Measurements from ENCODE around the gene ASF1B.

Gene ASF1B

GRCh38 chr19:14112809-14113385, 23.5 kb downstream of the ASF1B start:
- Mint-ChIP-seq H3K4me1 (peaks cover 48% of the 10 kb centered on the region), H3K27ac (peak overlapping the region; percentile 92 to 96 (median 94)), H3K27me3 (ENCODE audit: low read depth) (no peaks in the 10 kb centered on the region), H3K4me3 (peak overlapping the region; percentile 58 to 76 (median 69)), H3K36me3 (ENCODE audit: low read depth) (peaks cover 4% of the 10 kb centered on the region), H3K9me3 (no peaks in the 10 kb centered on the region)
- TF ChIP-seq CTCF (IDR thresholded peaks at IDR 0.05; ENCODE audit: unreplicated experiment in 3 of 3), result no peak

GRCh38 chr19:14112051-14112808, 24.2 kb downstream of the ASF1B start:
- Mint-ChIP-seq H3K36me3 (ENCODE audit: low read depth) (peaks cover 7% of the 10 kb centered on the region), H3K27ac (peak overlapping the region; percentile 92 to 96 (median 94)), H3K9me3 (no peaks in the 10 kb centered on the region), H3K4me3 (peak overlapping the region; percentile 58 to 76 (median 69)), H3K4me1 (peaks cover 46% of the 10 kb centered on the region), H3K27me3 (ENCODE audit: low read depth) (no peaks in the 10 kb centered on the region)
- no peak for TF ChIP-seq CTCF (IDR thresholded peaks at IDR 0.05; ENCODE audit: unreplicated experiment in 3 of 3)

DNA sequence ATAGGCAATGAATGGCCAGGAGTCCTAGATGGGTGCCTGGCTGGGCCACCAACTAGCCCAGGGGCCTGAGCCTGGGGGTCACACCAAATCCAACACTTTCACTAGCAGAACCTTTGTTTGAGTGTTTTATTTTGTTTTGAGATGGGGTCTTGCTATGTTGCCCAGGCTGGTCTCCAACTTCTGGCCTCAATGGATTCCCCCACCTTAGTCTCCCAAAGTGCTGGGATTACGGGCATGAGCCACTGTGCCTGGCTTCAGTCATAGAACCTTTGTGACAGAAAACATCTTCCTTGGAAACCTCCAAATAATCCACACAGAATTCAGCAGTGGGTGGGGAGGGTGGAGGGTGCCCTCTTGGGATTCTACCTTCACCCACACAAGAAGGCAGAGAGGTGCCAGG, 24.9 kb downstream of the ASF1B start:
- Mint-ChIP-seq H3K36me3 (ENCODE audit: low read depth) (peaks cover 11% of the 10 kb centered on the region), H3K27me3 (ENCODE audit: low read depth) (no peaks in the 10 kb centered on the region), H3K4me3 (no peak overlapping the region), H3K27ac (peak overlapping the region in 2 of 3 experiments; percentile 33 to 62), H3K9me3 (no peaks in the 10 kb centered on the region), H3K4me1 (peaks cover 46% of the 10 kb centered on the region)
- TF ChIP-seq CTCF (IDR thresholded peaks at IDR 0.05; ENCODE audit: unreplicated experiment in 3 of 3), result no peak

DNA sequence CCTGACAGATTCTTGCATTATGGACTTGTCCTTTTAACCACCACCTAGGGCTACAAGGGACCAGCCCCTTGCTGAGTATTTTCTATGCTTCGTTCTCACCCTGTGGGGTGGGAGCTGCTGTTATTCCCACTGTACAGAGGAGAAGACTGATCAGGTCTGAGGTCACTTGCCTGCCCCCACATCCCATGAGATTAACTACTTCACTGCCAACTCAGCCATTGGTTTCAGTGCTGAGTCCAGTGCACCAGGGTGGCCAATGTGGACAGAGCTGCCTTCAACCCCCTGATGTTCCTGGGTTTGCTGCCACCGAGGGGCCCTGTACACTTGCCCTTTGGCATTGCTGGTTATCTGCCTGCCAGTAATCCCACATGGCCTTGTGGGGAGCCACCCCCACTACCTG, 25.7 kb downstream of the ASF1B start:
- peak overlapping the region in 1 of 3 experiments; percentile 24 for H3K4me3 Mint-ChIP-seq
- peaks cover 38% of the 10 kb centered on the region for H3K4me1 Mint-ChIP-seq
- H3K27me3 Mint-ChIP-seq (ENCODE audit: low read depth), result no peaks in the 10 kb centered on the region
- peaks cover 19% of the 10 kb centered on the region for H3K36me3 Mint-ChIP-seq (ENCODE audit: low read depth)
- H3K27ac Mint-ChIP-seq, result peak overlapping the region in 2 of 3 experiments; percentile 62 to 84
- TF ChIP-seq CTCF (IDR thresholded peaks at IDR 0.05; ENCODE audit: unreplicated experiment in 3 of 3), result no peak
- no peaks in the 10 kb centered on the region for H3K9me3 Mint-ChIP-seq

GRCh38 chr19:14107581-14108461, 28.6 kb downstream of the ASF1B start:
- H3K4me3 Mint-ChIP-seq, result no peak overlapping the region

More at GRCh38 chr19:14107581-14108461, 28.6 kb downstream of the ASF1B start:
- Mint-ChIP-seq H3K9me3 (no peaks in the 10 kb centered on the region), H3K36me3 (ENCODE audit: low read depth) (peaks cover 29% of the 10 kb centered on the region), H3K27me3 (ENCODE audit: low read depth) (no peaks in the 10 kb centered on the region), H3K27ac (peak overlapping the region in 1 of 3 experiments; percentile 40), H3K4me1 (peaks cover 15% of the 10 kb centered on the region)
- no peak for TF ChIP-seq CTCF (IDR thresholded peaks at IDR 0.05; ENCODE audit: unreplicated experiment in 3 of 3)

Data from nephron (organoid).